Uterus (tissue), 4 donors: Measurements from ENCODE around the gene FAM236C. TPM values are rescaled to one million over a fixed set of nuclear protein-coding genes. Genes with fewer than 3 reads are reported as not detected.
"Not testable (repeated sequence)": the region's sequence is repeated elsewhere in the genome, so short reads cannot be mapped to it uniquely, and the experiment has no call there.

Experiments
- DNase-seq, 2 donors: peaks; one replicate each; pipeline ENCODE4 v3.0.0-alpha.2; 2019 to 2020
- H3K27ac ChIP-seq, 2 donors: fragments of 200-600 bp; sonication (generic); 1 replicate in 1 of 2; 2 replicates in 1 of 2; pipeline ENCODE4 v1.5.1; 2016 to 2018
- H3K27me3 ChIP-seq, 2 donors: fragments of 200-600 bp; sonication (generic); one replicate each; pipeline ENCODE4 v1.5.1; 2018 to 2019; ENCODE audit warnings: control low read depth in 1 of 2
- H3K36me3 ChIP-seq, 2 donors: fragments of 200-600 bp; sonication (generic); one replicate each; pipeline ENCODE4 v1.5.1; 2019; ENCODE audit warnings: control low read depth in 1 of 2
- H3K4me1 ChIP-seq, 2 donors: fragments of 200-600 bp; sonication (generic); one replicate each; pipeline ENCODE4 v1.5.1; 2018 to 2019; ENCODE audit warnings: control low read depth in 1 of 2
- H3K4me3 ChIP-seq, 2 donors: fragments of 200-600 bp; sonication (generic); 1 replicate in 1 of 2; 2 replicates in 1 of 2; pipeline ENCODE4 v1.5.1; 2018 to 2019; ENCODE audit warnings: mild to moderate bottlenecking in 1 of 2
- H3K9me3 ChIP-seq, 2 donors: fragments of 200-600 bp; sonication (generic); one replicate each; pipeline ENCODE4 v1.5.1; 2019; ENCODE audit warnings: control low read depth in 1 of 2
- intact Hi-C: fragments of 100-400 bp; cut with DNase I; formaldehyde crosslinking; loops from one replicate; pipeline ENCODE4 v1.15.1; 2023; ENCODE audit warnings: low total_unique reads
- total RNA-seq, 4 donors: library from RNA; depleted of rRNA in 3 of 4; stranded (reverse); fragments of >200 nt in 3 of 4; gene quantifications; one replicate each; pipeline versions ENCODE4 v1.1.0 to v1.2.4, GENCODE V29; 2014 to 2023
- donor health status: DM: yes; HTN: yes; CAD: no.

FAM236C gene
- total RNA-seq: not detected

GRCh38 chrX:72912315-72912714 lies at the start of gene FAM236C:
Gene FAM236C, plus strand, starts transcription at chrX:72912615. Its CDS starts 100 bp downstream, at chrX:72912715.
- H3K4me3 ChIP-seq, H3K27ac ChIP-seq, DNase-seq, H3K36me3 ChIP-seq, H3K27me3 ChIP-seq, H3K4me1 ChIP-seq, H3K9me3 ChIP-seq, intact Hi-C loops: not testable (repeated sequence)

- H3K9me3 ChIP-seq, H3K27ac ChIP-seq, H3K36me3 ChIP-seq, H3K4me1 ChIP-seq, H3K27me3 ChIP-seq, intact Hi-C loops, H3K4me3 ChIP-seq, DNase-seq: not testable (repeated sequence)
These were observed 29.5 kb upstream of the FAM236C start for GRCh38 chrX:72882898-72883297.

- H3K4me1 ChIP-seq, H3K27ac ChIP-seq, intact Hi-C loops, H3K27me3 ChIP-seq, DNase-seq, H3K9me3 ChIP-seq, H3K4me3 ChIP-seq, H3K36me3 ChIP-seq: not testable (repeated sequence)
These were observed 22.7 kb upstream of the FAM236C start for GRCh38 chrX:72889740-72890139.

- H3K9me3 ChIP-seq, H3K36me3 ChIP-seq, DNase-seq, H3K4me3 ChIP-seq, H3K27ac ChIP-seq, H3K4me1 ChIP-seq, intact Hi-C loops, H3K27me3 ChIP-seq: not testable (repeated sequence)
These were observed 3.7 kb downstream of the FAM236C start for GRCh38 chrX:72916096-72916495.

- H3K36me3 ChIP-seq, H3K4me3 ChIP-seq, H3K27me3 ChIP-seq, H3K9me3 ChIP-seq, H3K4me1 ChIP-seq, H3K27ac ChIP-seq, intact Hi-C loops, DNase-seq: not testable (repeated sequence)
These were observed 19.9 kb downstream of the FAM236C start for GRCh38 chrX:72932283-72932682.

- DNase-seq, H3K4me1 ChIP-seq, H3K4me3 ChIP-seq, H3K9me3 ChIP-seq, intact Hi-C loops, H3K27ac ChIP-seq, H3K36me3 ChIP-seq, H3K27me3 ChIP-seq: not testable (repeated sequence)
These were observed 24.0 kb downstream of the FAM236C start for GRCh38 chrX:72936455-72936854.

GRCh38 chrX:72936882-72937455 lies 24.6 kb downstream of the FAM236C start:
- H3K4me1 ChIP-seq, H3K36me3 ChIP-seq, H3K4me3 ChIP-seq, H3K27ac ChIP-seq, intact Hi-C loops, DNase-seq, H3K27me3 ChIP-seq, H3K9me3 ChIP-seq: not testable (repeated sequence)

GRCh38 chrX:72937906-72938305 lies 25.5 kb downstream of the FAM236C start, which contains the start of gene FAM236A:
Gene FAM236A, plus strand, starts transcription at chrX:72938206. Its CDS starts 57 bp downstream, at chrX:72938263.
- H3K27ac ChIP-seq, H3K36me3 ChIP-seq, intact Hi-C loops, DNase-seq, H3K4me1 ChIP-seq, H3K9me3 ChIP-seq, H3K4me3 ChIP-seq, H3K27me3 ChIP-seq: not testable (repeated sequence)

- intact Hi-C loops: not testable (repeated sequence)
These were observed 29.9 kb downstream of the FAM236C start for GRCh38 chrX:72942272-72942671.

GRCh38 chrX:72943035-72943818 lies 30.8 kb downstream of the FAM236C start:
- H3K4me3 ChIP-seq, intact Hi-C loops, DNase-seq, H3K9me3 ChIP-seq, H3K36me3 ChIP-seq, H3K27ac ChIP-seq, H3K4me1 ChIP-seq, H3K27me3 ChIP-seq: not testable (repeated sequence)

More at GRCh38 chrX:72942272-72942671, 29.9 kb downstream of the FAM236C start:
- H3K27me3 ChIP-seq, H3K36me3 ChIP-seq, H3K27ac ChIP-seq, H3K9me3 ChIP-seq, H3K4me3 ChIP-seq, DNase-seq, H3K4me1 ChIP-seq: not testable (repeated sequence)

GRCh38 chrX:72943819-72944169 lies 31.4 kb downstream of the FAM236C start, which contains the start of gene DMRTC1:
Gene DMRTC1, minus strand, starts transcription at chrX:72943837. Its CDS starts 68,143 bp downstream, at chrX:72875694.
- H3K4me1 ChIP-seq, H3K27ac ChIP-seq, H3K36me3 ChIP-seq, DNase-seq, intact Hi-C loops, H3K27me3 ChIP-seq, H3K9me3 ChIP-seq, H3K4me3 ChIP-seq: not testable (repeated sequence)

GRCh38 chrX:72959971-72960370 lies 47.6 kb downstream of the FAM236C start:
- H3K9me3 ChIP-seq, H3K4me3 ChIP-seq, H3K27me3 ChIP-seq, intact Hi-C loops, DNase-seq, H3K4me1 ChIP-seq, H3K36me3 ChIP-seq, H3K27ac ChIP-seq: not testable (repeated sequence)
